Right forelimb (tissue), 1 donor: ENCODE data around the gene GNAT1.

Source experiments
- DNase-seq: peaks from one replicate; pipeline ENCODE4 v3.0.0-alpha.2; 2018

Gene GNAT1

DNA sequence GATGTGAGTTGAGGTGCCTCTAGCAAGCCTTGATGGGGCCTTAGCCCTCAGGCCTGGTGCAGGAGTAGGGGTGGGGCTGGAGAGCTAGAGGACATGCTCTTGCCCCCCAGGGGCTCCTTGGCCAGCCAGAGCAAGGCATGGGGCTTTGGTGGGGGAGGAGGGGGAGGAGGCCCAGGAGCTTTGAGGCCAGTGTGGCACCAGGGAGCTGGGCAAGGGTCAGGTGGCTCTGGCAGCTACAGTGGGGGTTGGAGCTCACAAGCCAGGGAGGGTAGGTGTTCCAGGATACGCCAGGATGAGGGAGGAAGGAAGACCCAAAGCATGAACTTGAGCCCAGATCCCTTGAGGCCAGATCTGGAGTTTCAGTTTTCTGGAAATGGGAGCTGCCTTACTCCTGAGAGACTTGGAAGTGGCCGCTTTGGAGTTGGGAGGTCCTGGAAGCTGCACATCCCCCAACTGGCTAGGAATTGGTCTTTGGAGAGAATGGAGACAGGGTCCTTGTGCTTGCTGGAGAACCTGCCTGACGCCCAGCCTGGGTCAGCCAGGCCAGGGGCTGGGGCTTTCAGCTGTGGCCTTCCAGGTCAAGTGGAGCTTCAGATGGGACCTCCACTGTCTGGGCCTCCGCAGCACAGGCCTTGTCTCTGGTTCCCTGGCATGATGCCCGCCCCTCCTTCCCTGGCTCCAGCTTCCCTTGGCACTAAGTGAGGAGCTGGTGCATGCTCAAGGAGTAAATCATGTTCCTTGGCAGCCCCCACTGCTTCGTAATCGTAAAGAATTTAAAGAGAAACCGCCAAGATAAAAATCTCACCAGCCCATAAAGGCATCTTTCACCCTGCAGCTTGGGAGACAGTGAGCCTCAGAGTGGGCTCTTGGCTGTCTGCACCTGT lies 27.6 kb upstream of the GNAT1 start:
- peak; percentile 85 for DNase-seq

DNA sequence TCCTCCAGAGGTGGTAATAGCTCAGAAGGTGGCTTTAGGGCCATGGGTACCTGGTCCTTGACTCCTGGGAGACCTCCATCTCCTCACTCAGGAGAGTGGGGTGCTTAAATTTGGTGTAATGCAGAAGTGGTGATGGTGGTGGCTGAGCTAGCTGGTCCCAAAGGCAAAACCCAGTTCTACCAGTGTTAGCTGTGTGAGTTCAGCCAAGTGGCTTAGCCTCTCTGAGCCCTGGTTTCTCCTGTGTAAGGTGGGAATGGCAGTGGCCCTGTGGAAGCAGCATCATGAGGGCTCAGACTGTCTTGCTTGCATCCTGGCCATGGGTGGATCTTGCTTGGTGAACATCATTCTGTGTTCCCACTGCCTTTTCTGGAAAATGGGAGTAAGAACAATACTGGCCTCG lies 26.9 kb upstream of the GNAT1 start:
- no peak for DNase-seq

DNA sequence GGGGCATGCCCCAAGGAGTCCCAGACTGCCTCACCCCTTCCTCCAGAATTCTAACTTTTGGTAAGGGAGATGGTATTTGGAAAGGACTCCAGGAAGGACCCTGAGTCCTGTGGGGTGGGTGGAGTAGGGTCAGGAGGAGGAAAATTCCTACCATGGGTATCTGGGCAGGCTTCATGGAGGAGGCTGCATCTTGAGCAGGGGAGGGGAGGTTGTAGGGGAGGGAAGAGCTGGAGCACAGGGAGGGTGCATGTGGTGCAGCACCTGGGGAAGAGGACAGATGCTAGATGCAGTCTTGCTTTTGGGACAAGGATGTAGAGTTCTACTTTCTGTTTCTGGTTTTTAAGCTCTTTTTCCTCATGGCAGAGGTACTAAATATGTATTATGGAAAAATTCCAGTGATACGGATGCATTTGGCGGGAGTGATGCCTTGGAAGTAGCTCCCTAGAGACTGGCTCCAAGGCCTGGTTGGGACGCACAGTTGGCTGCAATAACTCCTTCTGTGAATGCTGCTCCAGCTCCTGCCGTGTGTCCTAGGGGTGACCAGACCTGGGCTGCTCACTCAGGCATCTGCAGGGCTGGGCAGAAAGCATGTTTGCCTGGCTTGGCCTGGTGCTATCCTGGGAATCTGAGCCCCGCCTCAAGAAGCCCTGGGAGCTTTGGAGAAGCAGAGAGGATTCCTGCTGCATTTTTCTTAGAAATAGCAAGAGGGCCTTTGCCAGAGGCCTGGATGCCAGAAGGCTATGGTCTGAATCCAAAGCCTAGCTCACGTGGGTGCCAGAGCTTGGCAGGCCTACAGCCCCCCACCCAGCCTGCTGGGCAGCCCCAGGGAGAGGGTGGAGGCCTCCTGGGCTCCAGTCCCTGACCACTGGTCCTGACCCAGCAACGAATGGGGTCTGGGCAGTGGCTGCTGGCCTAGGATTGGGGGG lies 26.2 kb upstream of the GNAT1 start:
- peak; percentile 72 for DNase-seq

DNA sequence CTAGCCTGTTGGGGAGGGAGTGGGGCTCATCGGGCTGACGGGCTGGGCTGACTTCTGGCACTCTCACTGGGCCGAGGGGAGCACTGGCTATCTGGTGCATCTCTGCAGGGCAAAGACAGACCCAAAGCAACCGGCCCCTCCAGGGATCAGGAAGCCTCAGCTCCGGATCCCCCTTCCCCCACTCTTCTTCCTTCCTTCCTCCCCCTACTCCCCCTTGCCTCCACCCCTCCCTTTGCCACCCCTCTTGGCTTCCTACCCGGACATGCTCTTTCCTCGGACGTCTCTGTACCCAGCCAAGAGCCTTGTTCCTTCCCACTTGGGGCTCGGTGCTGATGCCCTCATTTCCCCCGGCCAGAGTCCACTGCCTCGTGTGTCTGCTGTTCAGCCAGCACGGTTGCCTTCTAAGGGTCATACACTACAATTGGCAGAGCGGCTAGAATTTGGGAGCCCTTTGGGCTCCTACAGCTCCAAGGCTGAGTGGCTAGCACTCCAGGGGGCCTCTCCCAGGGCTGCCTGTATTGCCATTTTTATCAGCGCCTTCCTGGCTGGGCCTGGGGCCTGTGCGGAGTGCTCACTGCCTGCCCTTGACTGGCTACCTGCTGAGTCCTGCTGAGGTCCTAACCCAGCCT lies 25.4 kb upstream of the GNAT1 start:
- DNase-seq = no peak

DNA sequence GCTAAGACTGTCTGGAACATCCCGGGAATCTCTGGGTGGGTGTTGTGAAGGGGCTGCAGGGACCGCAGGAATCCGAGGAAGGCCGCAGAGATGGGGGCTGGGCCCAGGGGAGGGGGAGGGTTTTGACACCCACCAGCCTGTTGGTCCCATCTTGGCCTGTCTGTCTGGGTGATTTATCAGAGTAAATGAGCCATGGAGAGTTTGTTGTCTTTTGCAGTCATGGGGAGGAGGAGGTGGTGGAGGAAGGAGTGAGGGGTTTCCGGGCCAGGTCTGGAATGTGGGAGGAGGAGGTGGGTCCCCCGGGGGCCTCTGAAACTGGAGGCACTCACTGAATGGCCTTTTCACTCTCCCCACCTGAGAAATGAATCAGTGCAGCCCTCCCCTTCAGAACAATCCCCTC lies 24.8 kb upstream of the GNAT1 start:
- no peak for DNase-seq

DNA sequence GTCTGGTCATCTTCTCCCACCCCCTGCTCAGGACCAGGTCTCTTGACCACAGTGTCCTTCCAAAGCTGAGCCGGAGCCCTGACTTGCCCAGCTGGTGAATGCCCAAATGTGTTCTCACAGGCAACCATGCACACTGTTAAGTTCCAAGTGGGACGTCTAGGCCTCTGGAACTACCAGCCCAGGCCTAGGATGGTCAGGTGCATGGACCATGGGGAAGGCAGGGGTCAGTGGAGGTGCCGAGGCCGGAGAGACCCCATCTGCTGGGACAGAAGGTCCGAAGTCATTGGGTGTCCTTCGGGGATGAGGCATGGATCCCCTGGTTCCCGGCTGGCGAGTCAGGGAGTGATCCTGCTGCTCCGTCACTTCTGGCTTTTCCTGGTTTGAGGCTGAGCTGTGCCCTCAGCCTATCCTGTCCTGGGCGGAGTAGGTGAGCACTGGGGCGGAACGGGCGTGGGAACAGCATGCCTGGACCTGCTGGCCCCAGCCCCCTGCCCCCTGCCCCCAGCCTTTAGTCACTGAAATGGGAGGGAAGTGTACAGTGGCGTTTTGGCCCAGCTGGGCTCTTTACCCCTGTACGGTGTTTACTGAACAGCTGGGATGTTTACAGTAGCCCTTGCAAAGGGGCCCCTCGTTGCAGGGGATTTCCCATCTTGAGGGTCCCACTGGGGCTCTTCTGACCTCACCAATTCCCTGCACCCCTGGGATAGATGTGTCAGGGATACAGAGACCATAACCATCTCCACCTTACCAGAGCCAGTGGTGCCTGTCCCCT lies 24.2 kb upstream of the GNAT1 start:
- DNase-seq = no peak

DNA sequence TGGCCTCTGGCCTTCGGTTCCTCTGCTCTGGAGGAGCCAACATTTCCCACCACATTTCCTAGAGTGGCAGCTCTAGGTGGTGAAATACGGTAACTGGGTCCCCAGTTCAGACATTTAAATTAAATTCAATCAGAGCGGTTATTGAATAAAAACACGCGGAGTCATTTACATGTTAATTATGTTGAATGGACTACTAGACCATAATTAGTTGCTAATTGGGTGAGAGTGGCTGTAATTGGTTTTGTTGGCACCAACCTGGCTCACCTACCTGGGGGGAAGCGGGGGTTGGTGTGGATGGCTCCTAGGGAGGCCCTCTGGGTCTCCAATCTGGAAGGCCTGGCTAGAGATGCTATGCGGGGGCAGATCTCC lies 23.6 kb upstream of the GNAT1 start:
- DNase-seq = no peak

DNA sequence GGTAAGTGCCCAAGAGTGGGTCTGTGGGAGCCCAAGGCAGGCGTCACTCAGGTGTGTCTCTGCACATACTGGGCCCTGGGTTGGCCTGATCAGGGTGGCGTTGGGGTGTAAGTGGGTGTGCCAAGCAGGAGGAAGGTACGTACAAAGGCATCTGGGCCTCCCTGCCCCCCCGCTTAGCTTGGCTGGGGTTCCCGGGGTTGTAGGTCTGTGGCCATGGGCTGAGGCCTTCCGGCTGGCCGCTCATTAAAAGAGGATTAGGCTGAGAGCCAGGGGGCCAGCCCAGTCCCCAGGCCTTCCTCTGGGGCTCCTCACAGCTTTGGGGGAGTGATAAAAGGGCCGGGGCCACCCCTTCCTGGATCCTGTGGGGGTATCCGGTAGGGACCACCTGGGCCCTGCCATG lies 23.0 kb upstream of the GNAT1 start:
- no peak for DNase-seq

DNA sequence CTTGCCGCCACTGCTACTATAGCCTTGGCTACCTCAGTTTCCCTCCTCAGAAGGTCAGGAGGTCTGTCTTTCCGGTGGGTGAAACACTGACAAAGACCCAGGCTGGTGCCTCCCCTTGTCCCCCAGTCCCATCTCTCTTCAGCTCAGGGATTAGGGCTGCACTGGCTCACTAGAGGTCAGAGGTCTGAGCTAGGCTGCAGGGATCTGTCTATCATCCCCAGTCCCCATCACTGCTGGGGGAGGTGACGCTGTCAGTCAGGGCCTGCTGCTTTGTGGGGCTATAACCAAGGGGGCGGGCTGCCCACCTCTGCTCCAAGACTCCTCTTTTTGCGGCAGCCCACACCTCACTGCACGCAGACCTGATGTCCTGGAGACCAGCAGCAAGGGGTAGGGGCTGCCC lies 22.6 kb upstream of the GNAT1 start:
- DNase-seq = no peak

DNA sequence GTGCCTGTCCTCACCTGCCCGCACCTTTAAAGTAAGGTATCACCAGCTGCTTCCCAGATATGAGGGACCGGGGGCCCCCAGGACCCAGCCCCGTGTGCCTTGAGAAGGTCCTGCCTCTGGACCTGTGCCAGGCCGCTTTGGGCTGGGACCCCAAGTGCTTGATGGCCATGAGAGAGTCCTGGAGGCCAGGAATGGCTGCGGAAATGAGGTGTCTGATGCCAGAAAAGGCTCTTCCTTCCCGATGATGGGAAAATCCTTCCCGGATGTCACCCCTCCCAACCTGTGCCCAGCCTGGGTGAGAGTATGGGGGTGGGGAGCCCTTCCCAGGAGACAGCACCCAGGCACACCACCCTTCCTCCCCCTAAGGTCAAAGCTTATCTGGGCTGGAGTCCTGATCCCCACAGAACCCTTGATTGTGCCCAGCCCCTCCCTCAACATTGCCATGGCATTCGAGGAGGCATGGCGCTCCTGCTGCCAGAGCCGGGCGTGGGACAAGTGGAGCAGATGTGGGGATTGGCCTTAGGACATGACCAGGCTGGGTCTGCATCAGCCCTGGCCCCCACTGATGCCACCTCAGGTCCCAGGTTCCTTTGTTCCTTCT lies 22.1 kb upstream of the GNAT1 start:
- no peak for DNase-seq

DNA sequence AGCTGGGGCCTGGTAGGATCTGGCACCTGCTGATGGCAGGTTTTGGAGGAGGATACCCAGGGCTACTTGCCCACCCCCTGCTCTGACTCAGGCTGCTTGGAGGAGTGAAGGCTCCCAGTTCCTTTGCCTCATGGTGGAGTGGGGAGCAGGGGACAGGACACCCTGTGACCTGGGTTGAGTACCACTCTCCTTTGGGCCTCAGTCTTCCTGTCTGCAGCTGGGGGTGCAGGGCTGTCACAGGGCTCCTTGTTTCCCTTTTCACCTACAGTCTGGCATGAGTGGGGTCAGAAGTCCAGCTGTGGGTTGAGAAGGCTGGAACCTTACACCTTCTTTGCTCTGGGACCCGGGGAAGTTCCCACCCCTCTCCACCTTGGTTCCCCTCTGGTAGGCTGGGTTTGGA lies 21.6 kb upstream of the GNAT1 start:
- no peak for DNase-seq

DNA sequence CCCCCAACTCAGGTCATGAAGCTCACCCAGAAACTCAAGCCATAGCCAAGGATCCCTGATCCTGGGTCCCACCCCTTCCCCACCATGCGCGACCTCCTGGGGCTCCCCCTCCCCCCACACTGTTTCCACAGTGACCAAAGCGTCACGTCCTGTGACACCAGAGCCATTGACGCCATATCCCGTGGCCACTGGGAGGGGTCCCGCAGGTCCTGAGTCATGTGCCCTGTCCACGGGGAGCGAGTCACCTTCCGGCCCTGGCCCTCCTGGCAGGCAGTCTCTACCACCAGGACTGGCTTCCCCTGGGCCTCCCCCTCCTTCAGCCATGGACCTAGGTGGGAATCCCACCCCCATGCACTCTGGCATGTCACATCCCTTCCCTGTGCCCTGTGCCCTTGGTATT lies 20.7 kb upstream of the GNAT1 start:
- no peak for DNase-seq

DNA sequence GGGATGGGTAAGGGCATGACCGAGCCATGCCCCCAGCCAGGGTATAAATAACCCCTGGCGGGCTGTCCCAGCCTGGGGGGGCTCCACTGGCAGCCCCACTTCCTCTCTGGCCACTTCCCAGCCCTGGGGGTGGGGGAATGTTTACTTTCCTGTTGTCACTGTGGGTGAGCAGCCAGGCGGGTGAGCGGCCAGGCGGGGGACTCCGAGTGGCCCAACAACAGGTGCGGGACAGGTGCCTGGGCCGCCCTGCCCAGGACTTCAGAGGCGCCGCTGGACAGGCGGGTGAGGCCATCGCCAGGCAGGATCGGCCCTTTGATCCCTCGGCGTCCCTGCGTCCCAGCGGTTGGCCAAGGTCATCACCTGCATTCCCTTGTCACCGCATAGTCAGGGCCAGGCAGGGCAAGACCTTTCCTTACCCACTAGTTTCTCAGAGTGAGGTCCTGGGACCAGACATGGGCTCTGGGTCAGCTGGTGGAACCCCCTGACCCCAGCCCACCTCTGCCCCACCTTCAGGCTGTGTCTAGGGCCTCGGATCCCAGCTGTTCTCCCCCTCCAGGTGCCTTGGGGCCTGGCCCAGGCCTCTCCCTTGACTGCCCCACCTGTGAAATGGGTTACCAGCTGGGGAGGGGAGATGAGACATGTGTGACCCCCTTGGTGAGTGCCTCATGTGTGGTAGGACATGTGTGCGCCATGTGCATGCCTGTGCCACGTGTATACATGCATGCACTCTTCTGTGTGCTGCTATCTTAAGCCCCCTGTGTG lies 19.7 kb upstream of the GNAT1 start:
- DNase-seq = no peak

DNA sequence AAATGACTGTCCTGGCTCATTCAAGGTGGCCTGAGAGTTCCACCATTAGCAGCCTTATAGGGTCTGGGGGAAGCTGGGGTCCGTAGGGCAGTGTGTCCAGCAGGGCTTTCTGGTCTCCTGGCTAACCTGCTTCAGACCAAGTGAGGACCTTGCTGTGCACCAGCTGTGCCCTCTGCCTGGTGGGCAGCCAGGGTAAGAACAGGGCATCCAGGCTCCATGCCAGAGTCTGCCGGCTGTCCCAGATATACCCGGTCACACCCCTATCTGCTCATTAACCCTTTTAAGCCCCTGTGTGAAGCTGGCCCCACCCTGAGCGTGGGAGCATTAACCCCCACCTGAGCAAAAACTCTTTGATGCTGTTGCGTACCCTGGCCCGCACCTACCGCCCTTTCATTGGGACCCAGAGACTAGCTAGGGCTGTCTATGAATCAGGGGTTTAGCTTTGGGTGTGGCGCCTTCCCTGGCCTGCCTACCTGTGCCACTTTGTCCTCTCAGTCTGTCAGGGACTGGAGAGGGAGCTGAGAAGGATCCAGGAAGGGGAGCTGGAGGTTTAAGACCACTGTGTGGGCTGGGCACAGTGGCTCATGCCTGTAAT lies 18.7 kb upstream of the GNAT1 start:
- DNase-seq = no peak

DNA sequence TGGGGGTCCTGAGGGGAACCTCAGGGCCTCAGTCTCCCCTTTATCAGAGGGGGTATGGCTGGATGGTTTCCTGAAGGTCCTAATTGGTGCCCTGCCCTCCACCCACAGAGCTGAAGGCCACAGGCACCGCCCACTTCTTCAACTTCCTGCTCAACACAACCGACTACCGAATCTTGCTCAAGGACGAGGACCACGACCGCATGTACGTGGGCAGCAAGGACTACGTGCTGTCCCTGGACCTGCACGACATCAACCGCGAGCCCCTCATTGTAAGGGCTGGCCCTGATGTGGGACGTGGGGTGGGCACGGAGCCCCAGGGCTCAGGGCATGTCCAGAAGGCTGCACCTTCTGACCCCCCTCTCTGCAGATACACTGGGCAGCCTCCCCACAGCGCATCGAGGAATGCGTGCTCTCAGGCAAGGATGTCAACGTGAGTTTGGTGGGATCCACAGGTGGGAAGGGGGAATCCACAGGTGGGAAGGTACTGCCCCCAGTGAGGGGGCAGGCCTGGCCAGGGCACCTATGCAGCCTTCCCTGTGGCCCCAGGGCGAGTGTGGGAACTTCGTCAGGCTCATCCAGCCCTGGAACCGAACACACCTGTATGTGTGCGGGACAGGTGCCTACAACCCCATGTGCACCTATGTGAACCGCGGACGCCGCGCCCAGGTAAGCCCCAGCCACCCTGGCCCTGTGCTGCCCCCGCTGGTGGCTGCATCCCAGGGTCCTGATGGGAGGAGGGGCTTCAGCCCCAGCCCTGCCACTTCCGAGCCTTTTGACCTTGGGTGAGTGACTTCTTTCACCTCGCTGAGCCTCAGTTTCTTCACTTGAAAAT lies 17.5 kb upstream of the GNAT1 start:
- DNase-seq = no peak

DNA sequence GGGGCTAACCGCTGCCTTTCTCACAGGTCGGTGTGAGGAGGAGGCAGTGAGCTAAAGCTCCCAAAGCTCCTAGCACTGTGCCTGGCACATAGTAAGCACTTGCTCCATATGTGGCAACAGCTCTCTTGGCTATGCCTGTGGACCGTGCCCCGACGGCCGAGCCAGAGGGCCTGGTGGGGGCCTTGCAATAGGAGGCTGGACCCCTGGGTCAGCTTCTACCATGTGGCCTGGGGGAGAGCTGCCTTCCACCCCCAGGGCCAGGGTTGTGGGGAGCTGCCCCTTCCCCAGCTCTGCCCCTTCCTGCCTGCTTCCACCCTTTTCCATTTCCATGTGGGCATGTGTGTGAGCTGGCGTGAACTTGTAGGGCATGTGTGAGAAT lies 16.9 kb upstream of the GNAT1 start:
- DNase-seq = no peak

DNA sequence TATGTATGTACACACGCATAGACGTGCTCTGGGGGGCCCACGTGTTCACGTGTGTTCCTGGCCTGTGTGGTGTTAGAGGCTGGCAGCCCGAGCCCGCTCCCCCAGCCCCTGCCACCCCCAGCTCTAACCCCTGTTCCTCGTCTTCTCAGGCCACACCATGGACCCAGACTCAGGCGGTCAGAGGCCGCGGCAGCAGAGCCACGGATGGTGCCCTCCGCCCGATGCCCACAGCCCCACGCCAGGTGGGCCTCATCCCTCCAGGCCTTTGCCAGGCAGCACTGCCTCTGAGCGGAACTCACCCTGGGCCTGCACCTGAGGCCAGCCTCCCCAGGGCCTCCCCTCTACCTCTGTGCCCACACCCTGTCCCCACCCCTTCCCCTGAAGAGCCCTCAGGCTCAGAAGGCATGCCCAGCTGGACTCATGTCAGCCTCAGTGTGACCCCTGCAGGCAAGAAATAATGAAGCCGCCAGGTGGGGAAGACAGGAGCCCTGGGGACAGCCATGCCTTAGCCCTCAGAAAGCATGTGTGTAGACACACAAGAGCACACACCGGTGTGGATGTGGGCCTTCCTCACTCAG lies 16.4 kb upstream of the GNAT1 start:
- no peak for DNase-seq

DNA sequence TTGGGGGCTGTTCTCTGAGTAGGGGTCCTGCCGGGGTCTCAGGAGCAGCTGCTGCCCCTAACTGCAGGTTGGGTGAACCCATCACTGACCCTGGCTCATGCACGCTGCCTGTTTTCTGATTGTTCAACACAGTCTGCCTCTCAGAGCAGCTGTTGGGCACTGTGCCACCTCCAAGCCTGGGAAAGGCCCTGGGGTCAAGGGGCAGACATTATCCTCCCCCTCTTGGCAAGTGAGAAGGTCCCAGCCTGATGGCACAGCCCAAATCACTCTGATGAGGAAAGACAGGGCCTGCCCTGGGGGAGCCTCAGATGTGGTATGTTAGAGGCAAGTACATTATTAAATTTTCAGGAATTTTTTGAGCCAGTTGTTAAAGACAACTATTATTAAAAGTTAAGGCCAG lies 14.1 kb upstream of the GNAT1 start:
- DNase-seq = no peak

DNA sequence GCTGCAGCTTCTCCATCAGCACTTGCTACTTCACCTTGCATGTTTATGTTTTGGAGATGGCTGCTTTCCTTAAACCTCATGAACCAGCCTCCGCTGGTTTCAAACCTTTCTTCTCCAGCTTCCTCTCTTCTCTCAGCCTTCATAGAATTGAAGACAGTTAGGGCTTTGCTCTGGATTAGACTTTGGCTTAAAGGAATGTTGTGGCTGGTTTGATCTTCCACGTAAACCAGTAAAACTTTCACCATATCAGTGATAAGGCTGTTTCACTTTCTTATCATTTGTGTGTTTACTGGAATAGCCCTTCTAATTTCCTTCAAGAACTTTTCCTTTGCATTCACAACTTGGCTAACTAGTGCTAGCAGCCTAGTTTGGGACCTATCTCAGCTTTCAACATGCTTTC lies 11.7 kb upstream of the GNAT1 start:
- DNase-seq = no peak

DNA sequence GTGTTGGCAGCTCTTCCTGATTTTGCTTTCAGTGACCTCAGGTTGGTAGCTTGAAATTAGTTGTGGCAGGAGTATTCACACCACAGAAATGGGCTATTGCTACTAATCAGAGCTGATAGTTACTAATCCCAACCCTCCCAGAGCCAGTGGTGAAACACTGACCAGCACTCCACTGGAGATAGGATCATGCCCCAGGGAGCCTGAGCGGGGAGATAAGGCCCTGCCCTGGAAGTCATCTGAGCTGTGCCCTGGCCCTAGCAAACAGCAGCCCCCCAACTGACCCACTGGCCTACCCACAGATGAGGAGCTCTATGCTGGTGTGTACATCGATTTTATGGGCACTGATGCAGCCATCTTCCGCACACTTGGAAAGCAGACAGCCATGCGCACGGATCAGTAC lies 9.4 kb upstream of the GNAT1 start:
- no peak for DNase-seq
